ENCODE data around the gene PNP. TPM values are rescaled to one million over a fixed set of nuclear protein-coding genes. Genes with fewer than 3 reads are reported as not detected.
A peak's percentile ranks its signal among the peaks of the same experiment; 100 is the strongest.

The PNP gene
- total RNA-seq = 100 to 1,000 TPM in 2 of 4 donors, 10 to 100 TPM in 2; 28.4 to 437 (median 117) TPM

DNA sequence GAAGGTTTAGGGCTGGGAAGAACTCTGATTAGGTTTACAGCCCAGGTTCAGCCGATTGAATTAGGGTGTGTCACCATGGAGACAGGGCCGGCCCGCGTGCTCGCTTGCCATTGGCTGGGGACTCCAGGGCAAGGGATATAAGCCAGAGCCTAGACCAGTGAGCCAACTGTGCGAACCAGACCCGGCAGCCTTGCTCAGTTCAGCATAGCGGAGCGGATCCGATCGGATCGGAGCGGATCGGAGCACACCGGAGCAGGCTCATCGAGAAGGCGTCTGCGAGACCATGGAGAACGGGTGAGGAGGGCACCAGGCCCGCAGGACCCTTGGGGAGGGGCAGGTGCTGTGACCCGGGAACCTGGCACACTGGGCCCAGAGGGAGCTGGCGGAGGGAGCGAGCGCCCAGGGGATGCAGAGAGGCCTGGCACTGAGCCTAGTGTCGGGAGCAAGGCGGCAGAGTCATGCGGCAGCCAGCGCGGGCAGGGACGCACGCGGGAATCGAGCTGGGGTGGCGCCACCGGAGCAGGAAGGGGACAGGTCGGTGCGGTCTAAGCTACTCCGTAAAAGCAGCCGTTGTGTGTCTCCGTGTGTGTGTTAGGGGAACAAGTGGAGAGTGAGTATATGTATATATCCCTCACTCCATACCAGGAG, at the start of gene PNP:
Gene PNP (plus strand): TSS at position 165 of the 648 bp plus-strand sequence. CDS start 119 bp downstream, at position 284.
- TF ChIP-seq, protein P1, sequence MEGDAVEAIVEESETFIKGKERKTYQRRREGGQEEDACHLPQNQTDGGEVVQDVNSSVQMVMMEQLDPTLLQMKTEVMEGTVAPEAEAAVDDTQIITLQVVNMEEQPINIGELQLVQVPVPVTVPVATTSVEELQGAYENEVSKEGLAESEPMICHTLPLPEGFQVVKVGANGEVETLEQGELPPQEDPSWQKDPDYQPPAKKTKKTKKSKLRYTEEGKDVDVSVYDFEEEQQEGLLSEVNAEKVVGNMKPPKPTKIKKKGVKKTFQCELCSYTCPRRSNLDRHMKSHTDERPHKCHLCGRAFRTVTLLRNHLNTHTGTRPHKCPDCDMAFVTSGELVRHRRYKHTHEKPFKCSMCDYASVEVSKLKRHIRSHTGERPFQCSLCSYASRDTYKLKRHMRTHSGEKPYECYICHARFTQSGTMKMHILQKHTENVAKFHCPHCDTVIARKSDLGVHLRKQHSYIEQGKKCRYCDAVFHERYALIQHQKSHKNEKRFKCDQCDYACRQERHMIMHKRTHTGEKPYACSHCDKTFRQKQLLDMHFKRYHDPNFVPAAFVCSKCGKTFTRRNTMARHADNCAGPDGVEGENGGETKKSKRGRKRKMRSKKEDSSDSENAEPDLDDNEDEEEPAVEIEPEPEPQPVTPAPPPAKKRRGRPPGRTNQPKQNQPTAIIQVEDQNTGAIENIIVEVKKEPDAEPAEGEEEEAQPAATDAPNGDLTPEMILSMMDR (IDR thresholded peaks at IDR 0.05) = no peak
- ATAC-seq (ENCODE audit: low FRiP score) (peak; percentile 94), DNase-seq (ENCODE audit: low spot score) (peak; percentile 75)

DNA sequence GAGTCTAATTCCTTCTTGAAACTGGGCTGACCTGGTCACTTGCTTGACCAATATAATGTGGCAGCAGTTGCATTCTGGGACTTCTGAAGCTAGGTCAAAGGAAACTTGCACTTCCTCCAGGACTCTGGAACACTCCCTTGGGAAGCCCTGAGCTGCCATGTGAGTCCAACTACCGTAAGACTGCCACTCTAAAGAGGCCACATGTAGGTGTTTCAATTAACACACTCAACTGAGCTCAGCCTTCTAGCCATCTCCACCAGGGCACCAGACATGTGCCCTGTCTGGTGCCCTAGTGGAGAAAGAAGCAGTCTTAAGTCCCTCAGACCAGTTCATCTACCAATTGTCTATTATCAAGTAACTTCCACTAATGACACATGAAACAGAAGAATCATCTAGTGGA, 49.8 kb upstream of the PNP start:
- ATAC-seq (ENCODE audit: low FRiP score) = no peak
- no peak for DNase-seq (ENCODE audit: low spot score)
- TF ChIP-seq, protein P1 (IDR thresholded peaks at IDR 0.05) = no peak

DNA sequence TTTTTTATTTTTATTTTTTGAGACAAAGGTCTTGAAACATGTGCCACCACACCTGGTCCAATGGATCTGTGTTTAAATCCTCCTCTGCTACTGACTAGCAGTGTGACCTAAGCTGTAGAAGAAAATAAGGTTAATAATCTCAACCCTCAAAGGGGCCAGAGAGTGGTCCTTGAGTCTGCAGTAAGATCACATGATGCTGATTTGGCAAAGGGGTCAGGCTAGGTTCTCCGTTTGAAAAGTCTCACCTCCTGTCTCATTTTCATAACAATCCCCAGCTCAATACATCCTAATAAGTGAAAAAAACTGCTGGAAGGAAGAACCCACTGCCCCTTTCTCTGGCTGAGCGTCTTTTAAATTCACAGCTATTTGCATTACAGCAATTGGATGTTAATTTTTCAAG, 47.9 kb upstream of the PNP start:
- ATAC-seq (ENCODE audit: low FRiP score) (no peak), DNase-seq (ENCODE audit: low spot score) (no peak)
- TF ChIP-seq, protein P1 (IDR thresholded peaks at IDR 0.05) = no peak

DNA sequence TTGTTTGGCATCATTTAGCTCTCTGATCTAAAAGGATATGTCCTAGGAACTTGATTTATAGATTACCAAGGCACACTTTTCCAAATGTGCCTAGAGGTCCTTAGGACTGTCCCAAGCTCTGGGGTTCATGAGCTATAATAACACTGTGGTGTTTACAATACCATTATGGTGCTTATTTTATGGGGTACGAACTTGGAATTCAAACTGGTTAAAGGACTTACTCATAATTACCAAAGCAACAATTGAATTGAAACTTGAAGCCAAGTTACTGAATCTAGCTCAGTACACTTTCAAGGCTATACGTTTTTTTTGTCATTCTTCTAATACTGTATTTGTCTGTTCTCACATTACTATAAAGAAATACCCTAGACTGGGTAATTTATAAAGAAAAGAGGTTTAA, 46.3 kb upstream of the PNP start:
- no peak for ATAC-seq (ENCODE audit: low FRiP score)
- TF ChIP-seq, protein P1 (IDR thresholded peaks at IDR 0.05) = no peak

DNA sequence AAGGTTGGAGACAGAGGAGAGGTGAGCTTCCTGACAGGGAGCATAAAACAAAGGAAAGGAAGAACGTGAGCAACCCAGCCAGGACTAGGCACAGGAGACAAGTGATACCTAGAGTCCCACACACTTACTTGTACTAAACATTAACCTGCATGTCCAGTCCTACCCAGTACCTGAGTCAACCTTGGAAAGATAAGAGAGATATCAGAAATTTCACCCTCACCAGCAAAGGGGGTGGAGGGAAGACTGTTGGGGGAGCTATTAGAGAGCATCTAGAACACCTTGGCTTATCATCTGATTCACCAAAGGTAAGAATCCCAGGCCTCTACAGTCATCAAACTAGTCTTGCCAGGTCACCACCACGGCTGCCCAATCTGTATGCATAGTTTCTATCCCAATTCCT, 44.4 kb upstream of the PNP start:
- no peak for ATAC-seq (ENCODE audit: low FRiP score)
- no peak for DNase-seq (ENCODE audit: low spot score)
- TF ChIP-seq, protein P1 (IDR thresholded peaks at IDR 0.05) = no peak

More for the DNA sequence above, 46.3 kb upstream of the PNP start:
- DNase-seq (ENCODE audit: low spot score) = no peak

DNA sequence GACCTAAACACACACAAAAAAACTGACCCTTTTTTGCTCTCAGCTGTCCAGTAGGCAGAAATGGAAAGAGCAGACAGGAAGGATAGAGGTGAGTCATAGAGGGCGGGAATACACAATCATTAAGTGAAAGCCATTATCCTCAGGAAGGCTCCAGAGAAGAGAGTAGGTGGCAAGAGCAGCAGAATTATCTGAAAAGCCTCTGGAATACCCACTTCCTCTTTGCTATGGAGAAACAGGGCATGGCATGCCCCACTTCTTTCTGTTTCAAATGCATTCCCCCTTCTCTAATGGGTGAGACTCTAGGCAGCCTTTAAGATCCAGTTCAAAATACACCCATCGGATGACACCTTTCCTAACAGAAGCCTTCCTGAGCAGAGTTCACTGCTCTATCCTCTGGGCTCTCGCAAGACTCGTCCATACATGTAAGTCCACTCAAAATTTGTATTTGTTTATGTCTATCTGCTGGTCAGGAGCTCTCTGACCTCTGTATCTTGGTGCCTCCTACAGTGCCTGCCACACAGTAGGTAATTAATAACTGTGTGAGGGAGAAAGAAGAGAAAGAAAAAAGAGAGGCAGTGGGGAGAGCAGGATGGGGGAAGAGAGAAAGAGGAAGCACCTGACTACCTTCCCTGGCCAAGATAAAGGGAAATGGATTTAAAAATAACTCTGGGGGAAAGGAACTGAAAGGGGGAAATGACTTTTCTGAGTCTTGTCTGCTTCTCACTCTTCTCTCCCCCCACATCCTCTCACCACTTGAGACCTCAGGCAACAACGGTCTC, 41.8 kb upstream of the PNP start:
- TF ChIP-seq, protein P1 (IDR thresholded peaks at IDR 0.05) = no peak
- DNase-seq (ENCODE audit: low spot score) = no peak
- ATAC-seq (ENCODE audit: low FRiP score) = peak; percentile 53

DNA sequence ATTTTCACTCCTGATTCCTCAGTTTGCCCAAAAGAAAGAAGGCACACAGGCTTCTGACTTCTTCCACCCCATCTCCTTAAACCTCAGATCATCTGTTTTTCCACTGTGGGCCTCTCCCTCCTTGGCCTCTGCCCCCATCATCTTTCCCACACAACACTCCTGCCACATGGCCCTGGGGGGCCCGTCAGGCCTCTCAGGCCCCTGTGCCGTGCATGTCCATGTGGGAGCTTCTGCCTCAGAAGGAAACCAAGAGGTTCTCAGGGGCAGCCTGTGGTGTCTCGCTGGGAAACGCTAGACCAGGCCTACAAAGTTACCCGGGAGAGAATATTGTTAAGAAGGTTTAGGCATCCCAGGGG, 41.2 kb upstream of the PNP start:
- TF ChIP-seq, protein P1 (IDR thresholded peaks at IDR 0.05) = no peak
- no peak for ATAC-seq (ENCODE audit: low FRiP score)
- no peak for DNase-seq (ENCODE audit: low spot score)
